Hepatocyte (in vitro differentiated cells): ENCODE data around the gene SLC16A3.

Experiments
- EZH2 ChIP-seq: fragments of 200-600 bp; sonication (generic); IDR thresholded peaks from 2 replicates; pipeline ENCODE4 v1.6.1; 2016; ENCODE audit warnings: antibody characterized with exemption, mild to moderate bottlenecking, borderline replicate concordance
- EZH2phosphoT487 ChIP-seq: fragments of 200-600 bp; sonication (generic); IDR thresholded peaks from one replicate; pipeline ENCODE4 v1.6.1; 2018; ENCODE audit warnings: antibody characterized with exemption, mild to moderate bottlenecking, low read depth, moderate library complexity; ENCODE audit not compliant: unreplicated experiment, severe bottlenecking
- TF ChIP-seq, protein P1 (sequence below): fragments of 200-600 bp; sonication (generic); IDR thresholded peaks from 2 replicates; pipeline ENCODE4 v1.5.1; 2016; ENCODE audit warnings: antibody characterized with exemption, mild to moderate bottlenecking; ENCODE audit not compliant: poor library complexity

DNA sequence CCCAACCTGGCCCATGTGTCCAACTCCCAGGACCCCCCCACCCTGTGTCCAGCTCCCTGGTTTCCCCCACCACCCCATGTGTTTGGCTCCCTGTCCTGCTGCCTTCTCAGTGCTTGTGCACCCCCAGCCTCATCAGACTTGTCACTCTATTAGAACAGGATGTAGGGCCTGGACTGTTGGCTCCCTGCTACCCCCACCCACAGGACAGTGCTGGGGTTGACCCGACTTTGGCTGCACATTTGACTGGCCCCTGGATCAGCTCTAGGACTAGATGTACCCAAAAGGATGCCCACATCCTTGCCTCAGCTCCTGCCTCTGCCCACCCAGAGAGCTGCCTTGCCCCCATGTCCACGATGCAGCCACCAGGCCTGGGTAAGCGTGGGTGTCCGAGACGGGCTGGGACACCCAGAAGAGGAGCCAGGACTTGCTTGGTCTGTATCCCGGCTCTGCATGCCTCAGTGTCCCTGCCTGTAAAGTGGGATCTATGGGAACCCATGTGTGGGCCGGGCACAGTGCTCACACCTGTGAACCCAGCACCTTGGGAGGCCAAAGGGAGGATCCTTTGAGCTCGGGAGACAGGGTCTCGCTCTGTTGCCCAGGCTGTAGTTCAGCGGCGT lies 14.7 kb upstream of the SLC16A3 start:
- no peak for TF ChIP-seq EZH2
- TF ChIP-seq, protein P1, sequence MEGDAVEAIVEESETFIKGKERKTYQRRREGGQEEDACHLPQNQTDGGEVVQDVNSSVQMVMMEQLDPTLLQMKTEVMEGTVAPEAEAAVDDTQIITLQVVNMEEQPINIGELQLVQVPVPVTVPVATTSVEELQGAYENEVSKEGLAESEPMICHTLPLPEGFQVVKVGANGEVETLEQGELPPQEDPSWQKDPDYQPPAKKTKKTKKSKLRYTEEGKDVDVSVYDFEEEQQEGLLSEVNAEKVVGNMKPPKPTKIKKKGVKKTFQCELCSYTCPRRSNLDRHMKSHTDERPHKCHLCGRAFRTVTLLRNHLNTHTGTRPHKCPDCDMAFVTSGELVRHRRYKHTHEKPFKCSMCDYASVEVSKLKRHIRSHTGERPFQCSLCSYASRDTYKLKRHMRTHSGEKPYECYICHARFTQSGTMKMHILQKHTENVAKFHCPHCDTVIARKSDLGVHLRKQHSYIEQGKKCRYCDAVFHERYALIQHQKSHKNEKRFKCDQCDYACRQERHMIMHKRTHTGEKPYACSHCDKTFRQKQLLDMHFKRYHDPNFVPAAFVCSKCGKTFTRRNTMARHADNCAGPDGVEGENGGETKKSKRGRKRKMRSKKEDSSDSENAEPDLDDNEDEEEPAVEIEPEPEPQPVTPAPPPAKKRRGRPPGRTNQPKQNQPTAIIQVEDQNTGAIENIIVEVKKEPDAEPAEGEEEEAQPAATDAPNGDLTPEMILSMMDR: no peak
- TF ChIP-seq EZH2phosphoT487: no peak
